K562 (cell line): ENCODE results near the gene FBN1. TPM values are rescaled to one million over a fixed set of nuclear protein-coding genes. Genes with fewer than 3 reads are reported as not detected.

Experiments used
- BRCA1 ChIP-seq, 2 experiments: fragments of 450-650 bp in 1 of 2; sonication (generic) in 1 of 2; formaldehyde crosslinking in 1 of 2; IDR thresholded peaks; 2 replicates each; pipeline versions ENCODE4 v1.5.0 to v1.6.1; 2017 to 2020; ENCODE audit warnings: mild to moderate bottlenecking in 1 of 2, missing genetic modification reagents in 1 of 2
- DIDO1 ChIP-seq: fragments of 450-650 bp; IDR thresholded peaks from 2 replicates; pipeline ENCODE4 v1.6.1; 2016; ENCODE audit warnings: low read depth, missing biosample characterization, missing genetic modification characterization
- ETV1 ChIP-seq: fragments of 450-650 bp; conservative IDR thresholded peaks from 2 replicates; pipeline ENCODE4 v1.6.1; 2016; ENCODE audit warnings: missing genetic modification characterization, control low read depth, low read depth, missing compliant biosample characterization
- PPARD ChIP-seq: fragments of 250-450 bp; sonication (Bioruptor Pico); IDR thresholded peaks from 2 replicates; pipeline ENCODE4 v1.8.0; 2022; ENCODE audit warnings: inconsistent platforms, mild to moderate bottlenecking, moderate library complexity
- polyA plus RNA-seq, 8 experiments: library from polyadenylated mRNA; depleted of rRNA in 4 of 8; stranded (reverse) in 5 of 8; unstranded in 3 of 8; fragments of >200 nt; fragmentation: Nextera tagmentation in 2 of 8; fragmentation: Illumina TruSeq in 1 of 8; extraction: Ambion mirVana in 2 of 8; extraction: Trizol in 1 of 8; gene quantifications; 2 replicates each; pipeline versions ENCODE4 v1.2.1 to v1.2.3, GENCODE V29; 2011 to 2014; ENCODE audit warnings: inconsistent platforms in 1 of 8, missing spikeins in 1 of 8
- total RNA-seq, 7 experiments: library from RNA; depleted of rRNA in 6 of 7; stranded (reverse); fragments of >200 nt in 6 of 7; fragmentation: Illumina TruSeq in 2 of 7; extraction: Trizol in 2 of 7; gene quantifications; 2 replicates each; pipeline versions ENCODE4 v1.2.1 to v1.2.3, GENCODE V29; 2011 to 2021; ENCODE audit warnings: low replicate concordance in 1 of 7
- TF ChIP-seq, protein P1 (sequence below): fragments of 250-450 bp; sonication (Bioruptor Pico); IDR thresholded peaks from 2 replicates; pipeline ENCODE4 v1.5.0; 2022; ENCODE audit warnings: mild to moderate bottlenecking
- TF ChIP-seq, protein P2 (sequence below): fragments of 200-600 bp; sonication (generic); IDR thresholded peaks from one replicate; pipeline ENCODE4 v1.6.1; 2012; ENCODE audit warnings: mild to moderate bottlenecking, low read depth, low read length, inconsistent platforms

Gene FBN1
- total and polyA plus RNA-seq, 9 of the 15 experiments (the other 6 are each of a cell fraction or from before 2014, with no cell fraction given) = 0.15 to 1.2 (median 0.60) TPM

DNA sequence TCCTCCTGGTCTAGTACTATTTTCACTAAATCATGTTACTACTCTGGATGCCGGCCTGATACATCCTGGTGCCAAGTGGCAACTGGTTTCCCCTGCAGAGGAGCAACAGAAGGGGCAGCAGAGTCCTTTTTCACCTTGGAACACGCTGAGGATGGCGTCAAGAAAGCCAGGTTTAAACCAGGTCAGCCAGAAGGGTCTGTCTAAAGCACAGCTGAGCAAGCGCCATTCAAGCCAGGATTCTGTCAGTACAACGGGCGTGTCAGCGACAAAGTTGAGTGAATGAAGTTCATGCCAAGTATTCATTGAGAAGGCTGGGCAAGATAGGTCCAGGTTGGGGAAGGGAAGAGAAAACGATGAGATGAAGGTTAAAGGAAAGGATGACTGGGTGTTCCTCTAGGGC lies 88.2 kb downstream of the FBN1 start (continued):
- TF ChIP-seq, protein P1, sequence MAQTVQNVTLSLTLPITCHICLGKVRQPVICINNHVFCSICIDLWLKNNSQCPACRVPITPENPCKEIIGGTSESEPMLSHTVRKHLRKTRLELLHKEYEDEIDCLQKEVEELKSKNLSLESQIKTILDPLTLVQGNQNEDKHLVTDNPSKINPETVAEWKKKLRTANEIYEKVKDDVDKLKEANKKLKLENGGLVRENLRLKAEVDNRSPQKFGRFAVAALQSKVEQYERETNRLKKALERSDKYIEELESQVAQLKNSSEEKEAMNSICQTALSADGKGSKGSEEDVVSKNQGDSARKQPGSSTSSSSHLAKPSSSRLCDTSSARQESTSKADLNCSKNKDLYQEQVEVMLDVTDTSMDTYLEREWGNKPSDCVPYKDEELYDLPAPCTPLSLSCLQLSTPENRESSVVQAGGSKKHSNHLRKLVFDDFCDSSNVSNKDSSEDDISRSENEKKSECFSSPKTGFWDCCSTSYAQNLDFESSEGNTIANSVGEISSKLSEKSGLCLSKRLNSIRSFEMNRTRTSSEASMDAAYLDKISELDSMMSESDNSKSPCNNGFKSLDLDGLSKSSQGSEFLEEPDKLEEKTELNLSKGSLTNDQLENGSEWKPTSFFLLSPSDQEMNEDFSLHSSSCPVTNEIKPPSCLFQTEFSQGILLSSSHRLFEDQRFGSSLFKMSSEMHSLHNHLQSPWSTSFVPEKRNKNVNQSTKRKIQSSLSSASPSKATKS (CRISPR knock-in tag) = no peak
- no peak for TF ChIP-seq PPARD (CRISPR knock-in tag)
- TF ChIP-seq, protein P2, sequence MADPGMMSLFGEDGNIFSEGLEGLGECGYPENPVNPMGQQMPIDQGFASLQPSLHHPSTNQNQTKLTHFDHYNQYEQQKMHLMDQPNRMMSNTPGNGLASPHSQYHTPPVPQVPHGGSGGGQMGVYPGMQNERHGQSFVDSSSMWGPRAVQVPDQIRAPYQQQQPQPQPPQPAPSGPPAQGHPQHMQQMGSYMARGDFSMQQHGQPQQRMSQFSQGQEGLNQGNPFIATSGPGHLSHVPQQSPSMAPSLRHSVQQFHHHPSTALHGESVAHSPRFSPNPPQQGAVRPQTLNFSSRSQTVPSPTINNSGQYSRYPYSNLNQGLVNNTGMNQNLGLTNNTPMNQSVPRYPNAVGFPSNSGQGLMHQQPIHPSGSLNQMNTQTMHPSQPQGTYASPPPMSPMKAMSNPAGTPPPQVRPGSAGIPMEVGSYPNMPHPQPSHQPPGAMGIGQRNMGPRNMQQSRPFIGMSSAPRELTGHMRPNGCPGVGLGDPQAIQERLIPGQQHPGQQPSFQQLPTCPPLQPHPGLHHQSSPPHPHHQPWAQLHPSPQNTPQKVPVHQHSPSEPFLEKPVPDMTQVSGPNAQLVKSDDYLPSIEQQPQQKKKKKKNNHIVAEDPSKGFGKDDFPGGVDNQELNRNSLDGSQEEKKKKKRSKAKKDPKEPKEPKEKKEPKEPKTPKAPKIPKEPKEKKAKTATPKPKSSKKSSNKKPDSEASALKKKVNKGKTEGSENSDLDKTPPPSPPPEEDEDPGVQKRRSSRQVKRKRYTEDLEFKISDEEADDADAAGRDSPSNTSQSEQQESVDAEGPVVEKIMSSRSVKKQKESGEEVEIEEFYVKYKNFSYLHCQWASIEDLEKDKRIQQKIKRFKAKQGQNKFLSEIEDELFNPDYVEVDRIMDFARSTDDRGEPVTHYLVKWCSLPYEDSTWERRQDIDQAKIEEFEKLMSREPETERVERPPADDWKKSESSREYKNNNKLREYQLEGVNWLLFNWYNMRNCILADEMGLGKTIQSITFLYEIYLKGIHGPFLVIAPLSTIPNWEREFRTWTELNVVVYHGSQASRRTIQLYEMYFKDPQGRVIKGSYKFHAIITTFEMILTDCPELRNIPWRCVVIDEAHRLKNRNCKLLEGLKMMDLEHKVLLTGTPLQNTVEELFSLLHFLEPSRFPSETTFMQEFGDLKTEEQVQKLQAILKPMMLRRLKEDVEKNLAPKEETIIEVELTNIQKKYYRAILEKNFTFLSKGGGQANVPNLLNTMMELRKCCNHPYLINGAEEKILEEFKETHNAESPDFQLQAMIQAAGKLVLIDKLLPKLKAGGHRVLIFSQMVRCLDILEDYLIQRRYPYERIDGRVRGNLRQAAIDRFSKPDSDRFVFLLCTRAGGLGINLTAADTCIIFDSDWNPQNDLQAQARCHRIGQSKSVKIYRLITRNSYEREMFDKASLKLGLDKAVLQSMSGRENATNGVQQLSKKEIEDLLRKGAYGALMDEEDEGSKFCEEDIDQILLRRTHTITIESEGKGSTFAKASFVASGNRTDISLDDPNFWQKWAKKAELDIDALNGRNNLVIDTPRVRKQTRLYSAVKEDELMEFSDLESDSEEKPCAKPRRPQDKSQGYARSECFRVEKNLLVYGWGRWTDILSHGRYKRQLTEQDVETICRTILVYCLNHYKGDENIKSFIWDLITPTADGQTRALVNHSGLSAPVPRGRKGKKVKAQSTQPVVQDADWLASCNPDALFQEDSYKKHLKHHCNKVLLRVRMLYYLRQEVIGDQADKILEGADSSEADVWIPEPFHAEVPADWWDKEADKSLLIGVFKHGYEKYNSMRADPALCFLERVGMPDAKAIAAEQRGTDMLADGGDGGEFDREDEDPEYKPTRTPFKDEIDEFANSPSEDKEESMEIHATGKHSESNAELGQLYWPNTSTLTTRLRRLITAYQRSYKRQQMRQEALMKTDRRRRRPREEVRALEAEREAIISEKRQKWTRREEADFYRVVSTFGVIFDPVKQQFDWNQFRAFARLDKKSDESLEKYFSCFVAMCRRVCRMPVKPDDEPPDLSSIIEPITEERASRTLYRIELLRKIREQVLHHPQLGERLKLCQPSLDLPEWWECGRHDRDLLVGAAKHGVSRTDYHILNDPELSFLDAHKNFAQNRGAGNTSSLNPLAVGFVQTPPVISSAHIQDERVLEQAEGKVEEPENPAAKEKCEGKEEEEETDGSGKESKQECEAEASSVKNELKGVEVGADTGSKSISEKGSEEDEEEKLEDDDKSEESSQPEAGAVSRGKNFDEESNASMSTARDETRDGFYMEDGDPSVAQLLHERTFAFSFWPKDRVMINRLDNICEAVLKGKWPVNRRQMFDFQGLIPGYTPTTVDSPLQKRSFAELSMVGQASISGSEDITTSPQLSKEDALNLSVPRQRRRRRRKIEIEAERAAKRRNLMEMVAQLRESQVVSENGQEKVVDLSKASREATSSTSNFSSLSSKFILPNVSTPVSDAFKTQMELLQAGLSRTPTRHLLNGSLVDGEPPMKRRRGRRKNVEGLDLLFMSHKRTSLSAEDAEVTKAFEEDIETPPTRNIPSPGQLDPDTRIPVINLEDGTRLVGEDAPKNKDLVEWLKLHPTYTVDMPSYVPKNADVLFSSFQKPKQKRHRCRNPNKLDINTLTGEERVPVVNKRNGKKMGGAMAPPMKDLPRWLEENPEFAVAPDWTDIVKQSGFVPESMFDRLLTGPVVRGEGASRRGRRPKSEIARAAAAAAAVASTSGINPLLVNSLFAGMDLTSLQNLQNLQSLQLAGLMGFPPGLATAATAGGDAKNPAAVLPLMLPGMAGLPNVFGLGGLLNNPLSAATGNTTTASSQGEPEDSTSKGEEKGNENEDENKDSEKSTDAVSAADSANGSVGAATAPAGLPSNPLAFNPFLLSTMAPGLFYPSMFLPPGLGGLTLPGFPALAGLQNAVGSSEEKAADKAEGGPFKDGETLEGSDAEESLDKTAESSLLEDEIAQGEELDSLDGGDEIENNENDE = no peak
- TF ChIP-seq BRCA1 (IDR thresholded peaks at IDR 0.05) = no peak
- no peak for TF ChIP-seq BRCA1 (CRISPR knock-in tag; IDR thresholded peaks at IDR 0.05)
- no peak for TF ChIP-seq ETV1 (tag)
- no peak for TF ChIP-seq DIDO1 (tag)
